IPS DF 6.9 (cell line): ENCODE data around the gene MAP7D2.

Source experiments
- DNase-seq: peaks from one replicate; pipeline ENCODE4 v3.0.0-alpha.2; 2013; ENCODE audit warnings: low read depth, low spot score
- H3K27ac ChIP-seq: one replicate; pipeline ENCODE4 v1.5.1; 2013; ENCODE audit warnings: low read length, control low read depth
- H3K27me3 ChIP-seq: 2 replicates; pipeline ENCODE4 v1.6.1; 2013; ENCODE audit warnings: mild to moderate bottlenecking, low read length; ENCODE audit not compliant: control insufficient read depth, insufficient read depth
- H3K36me3 ChIP-seq: 2 replicates; pipeline ENCODE4 v1.6.1; 2013; ENCODE audit warnings: low read length; ENCODE audit not compliant: control insufficient read depth, insufficient read depth
- H3K4me1 ChIP-seq: 2 replicates; pipeline ENCODE4 v1.6.1; 2013; ENCODE audit warnings: low read length; ENCODE audit not compliant: control insufficient read depth, insufficient read depth
- H3K4me3 ChIP-seq: 2 replicates; pipeline ENCODE4 v1.5.1; 2013; ENCODE audit warnings: mild to moderate bottlenecking, low read length
- H3K9me3 ChIP-seq: 2 replicates; pipeline ENCODE4 v1.6.1; 2013; ENCODE audit warnings: low read length, inconsistent platforms; ENCODE audit not compliant: control insufficient read depth, insufficient read depth
- WGBS: extraction: QIAGEN DNeasy Blood & Tissue Kit; methylation state at CpG from one replicate; pipeline ENCODE4 v1.1.7; 2013; ENCODE audit warnings: mixed read lengths, missing lambda C conversion rate; ENCODE audit not compliant: insufficient read length, insufficient coverage; 5-methylcytosine and 5-hydroxymethylcytosine counted together

MAP7D2 gene

DNA sequence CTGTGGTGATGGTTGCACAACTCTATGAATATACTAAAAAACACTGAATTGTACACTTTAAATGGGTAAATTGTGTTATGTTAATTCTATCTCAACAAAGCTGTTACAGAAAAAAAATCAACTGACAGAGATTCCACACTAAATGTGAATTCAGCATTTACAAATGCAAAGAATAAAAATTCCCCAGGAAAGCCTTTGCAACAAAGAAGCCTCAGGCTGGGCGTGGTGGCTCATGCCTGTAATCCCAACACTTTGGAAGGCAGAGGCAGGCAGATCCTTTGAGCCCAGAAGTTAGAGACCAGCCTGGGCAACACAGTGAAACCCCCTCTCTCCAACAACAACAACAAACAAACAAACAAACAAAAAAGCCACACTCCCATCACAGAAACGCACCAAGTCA is 134.8 kb downstream of the MAP7D2 start:
- Histone ChIP-seq H3K36me3 (no peaks in the 10 kb centered on the region), H3K4me3 (no peak overlapping the region), H3K27me3 (no peaks in the 10 kb centered on the region), H3K27ac (no peak overlapping the region), H3K4me1 (no peaks in the 10 kb centered on the region), H3K9me3 (no peaks in the 10 kb centered on the region)
- no CpG with 5 or more reads among the region's 2 CpGs for WGBS
- no peak for DNase-seq

DNA sequence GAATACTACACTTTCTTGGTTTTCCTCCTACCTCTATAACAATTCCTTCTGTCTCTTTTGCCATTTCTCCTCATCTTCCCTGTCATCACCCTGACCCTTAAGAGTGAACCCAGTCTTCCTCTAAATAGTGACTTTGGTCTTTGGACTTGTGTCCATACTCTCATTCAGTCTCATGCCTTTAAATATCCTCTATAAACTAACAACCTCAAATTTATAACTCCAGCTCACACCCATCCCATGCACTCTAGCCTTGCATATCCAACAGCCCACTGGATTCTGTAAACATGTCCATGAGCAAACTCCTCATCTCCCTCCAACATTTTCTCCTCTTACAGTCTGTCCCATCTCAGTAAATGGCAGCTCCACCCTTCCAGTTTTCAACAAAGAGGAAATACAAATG is 140.9 kb downstream of the MAP7D2 start:
- Histone ChIP-seq H3K9me3 (no peaks in the 10 kb centered on the region), H3K4me3 (no peak overlapping the region), H3K27ac (no peak overlapping the region), H3K4me1 (no peaks in the 10 kb centered on the region), H3K27me3 (no peaks in the 10 kb centered on the region), H3K36me3 (no peaks in the 10 kb centered on the region)
- no peak for DNase-seq

DNA sequence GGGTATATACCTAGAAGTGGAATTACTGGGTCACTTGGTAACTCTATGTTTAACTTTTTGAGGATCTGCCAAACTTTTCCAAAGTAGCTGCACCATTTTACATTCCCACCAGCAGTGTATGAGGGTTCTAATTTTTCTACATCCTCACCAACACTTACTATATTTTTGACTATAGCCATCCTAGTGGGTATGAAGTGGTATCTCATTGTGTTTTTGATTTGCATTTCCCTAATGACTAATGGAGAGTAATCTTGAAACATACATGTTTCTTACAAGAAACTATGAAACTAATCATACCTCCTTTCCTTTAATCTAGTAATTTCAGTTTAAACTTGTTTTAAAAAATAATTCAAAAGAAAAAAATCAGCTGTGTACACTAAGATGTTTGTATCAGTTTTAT is 143.7 kb downstream of the MAP7D2 start:
- Histone ChIP-seq H3K9me3 (no peaks in the 10 kb centered on the region), H3K27me3 (no peaks in the 10 kb centered on the region), H3K4me1 (no peaks in the 10 kb centered on the region), H3K36me3 (no peaks in the 10 kb centered on the region), H3K27ac (no peak overlapping the region), H3K4me3 (no peak overlapping the region)
- no peak for DNase-seq

DNA sequence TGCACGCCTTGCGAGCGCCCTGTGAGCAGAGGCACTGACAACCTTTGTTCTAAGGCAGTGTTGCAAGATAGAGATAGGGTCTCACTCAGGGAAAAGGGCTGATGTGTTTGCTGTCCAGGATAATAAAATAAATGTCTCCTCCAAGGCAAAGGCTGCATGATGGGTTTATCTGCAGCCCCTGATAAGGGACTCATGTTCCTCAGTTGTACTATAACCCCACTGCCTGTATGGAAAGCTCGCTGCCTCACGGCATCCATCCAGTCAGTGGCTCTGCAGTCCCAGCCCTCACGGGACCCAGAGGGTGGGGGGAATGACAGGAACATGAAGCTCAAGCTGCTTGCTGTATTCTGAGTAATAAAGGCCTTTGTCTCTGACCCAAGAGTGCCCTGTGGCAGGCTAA is 148.4 kb downstream of the MAP7D2 start:
- no peaks in the 10 kb centered on the region for H3K9me3 ChIP-seq
- no peaks in the 10 kb centered on the region for H3K36me3 ChIP-seq
- no CpG with 5 or more reads among the region's 6 CpGs for WGBS
- no peak overlapping the region for H3K4me3 ChIP-seq
- DNase-seq = no peak
- H3K4me1 ChIP-seq = no peaks in the 10 kb centered on the region
- H3K27me3 ChIP-seq = no peaks in the 10 kb centered on the region
- no peak overlapping the region for H3K27ac ChIP-seq

DNA sequence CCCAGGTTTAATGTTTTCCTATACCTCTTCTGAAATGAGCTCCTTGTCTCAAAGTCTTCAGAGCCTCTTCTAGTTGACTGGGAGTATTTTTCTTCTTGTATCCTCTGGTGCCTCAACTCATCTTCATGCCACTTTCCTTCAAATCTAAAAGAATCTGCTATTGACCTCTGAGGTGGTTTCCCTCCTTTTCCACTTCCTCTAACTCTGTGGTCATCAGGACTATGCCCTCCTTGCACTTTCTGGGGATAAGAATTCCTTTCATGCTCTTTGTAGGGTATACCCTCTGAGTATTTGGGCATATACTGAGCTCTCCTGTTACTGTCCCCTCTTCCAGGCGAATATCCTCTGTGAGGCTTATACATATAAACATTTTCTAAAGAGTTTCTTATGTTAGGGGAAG is 150.7 kb downstream of the MAP7D2 start:
- Histone ChIP-seq H3K9me3 (no peaks in the 10 kb centered on the region), H3K4me1 (no peaks in the 10 kb centered on the region), H3K4me3 (no peak overlapping the region), H3K27me3 (no peaks in the 10 kb centered on the region), H3K27ac (no peak overlapping the region), H3K36me3 (no peaks in the 10 kb centered on the region)
- DNase-seq = no peak
- no CpG with 5 or more reads among the region's 1 CpG for WGBS

DNA sequence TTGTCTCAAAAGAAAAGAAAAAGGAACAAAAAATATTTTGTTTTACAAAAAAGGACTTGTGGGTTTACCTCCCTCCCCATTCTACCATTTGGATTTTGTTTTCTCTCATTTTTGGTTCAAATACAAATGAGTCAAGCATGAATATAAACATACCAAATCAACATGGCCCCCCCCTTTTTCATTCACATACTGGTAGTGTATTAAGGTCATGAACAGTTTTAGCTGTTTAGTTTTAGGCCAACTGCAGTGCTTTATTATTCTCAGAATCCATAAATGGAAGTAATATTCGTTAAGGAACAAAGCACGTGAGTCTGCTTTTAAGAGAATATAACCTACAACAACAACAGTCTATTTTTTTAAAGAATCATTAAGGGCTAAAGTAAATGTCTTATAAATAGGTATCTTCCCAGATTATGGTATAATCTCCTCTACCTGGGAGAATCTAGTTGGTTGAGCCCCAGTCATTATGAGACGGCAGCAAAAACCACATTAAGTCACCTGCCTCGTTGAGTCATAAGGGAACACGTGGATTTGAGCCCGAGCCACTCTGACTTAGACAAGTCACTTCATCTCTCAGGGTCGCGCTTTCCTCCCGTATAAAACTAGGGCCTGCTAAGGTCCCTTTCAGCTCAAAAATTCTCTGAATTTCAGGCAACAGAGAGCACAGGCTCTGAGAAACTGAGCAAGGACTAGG is 152.5 kb downstream of the MAP7D2 start:
- no peaks in the 10 kb centered on the region for H3K9me3 ChIP-seq
- WGBS = no CpG with 5 or more reads among the region's 9 CpGs
- no peaks in the 10 kb centered on the region for H3K4me1 ChIP-seq
- no peak for DNase-seq
- no peak overlapping the region for H3K27ac ChIP-seq
- no peaks in the 10 kb centered on the region for H3K36me3 ChIP-seq
- no peak overlapping the region for H3K4me3 ChIP-seq
- no peaks in the 10 kb centered on the region for H3K27me3 ChIP-seq

DNA sequence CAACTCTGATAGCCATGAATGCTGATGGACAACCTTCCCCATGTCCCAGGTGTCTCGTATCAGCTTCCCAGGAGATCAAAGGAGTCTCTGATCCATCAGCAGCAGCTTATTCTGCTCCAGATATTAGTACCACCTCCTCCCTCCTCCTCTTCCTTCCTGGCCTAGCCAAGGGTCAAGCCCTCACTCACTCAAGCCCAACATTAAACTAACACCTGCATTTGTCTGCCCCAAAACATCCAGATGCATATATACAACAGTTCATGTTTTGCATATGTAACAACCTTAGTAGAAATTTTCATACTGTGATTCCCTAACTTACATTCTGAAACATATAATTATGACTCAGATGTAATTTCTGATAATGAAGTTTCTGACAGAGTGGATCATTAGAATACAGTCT is 155.8 kb downstream of the MAP7D2 start:
- H3K4me1 ChIP-seq = no peaks in the 10 kb centered on the region
- no peak overlapping the region for H3K4me3 ChIP-seq
- no peaks in the 10 kb centered on the region for H3K9me3 ChIP-seq
- H3K27me3 ChIP-seq = no peaks in the 10 kb centered on the region
- H3K36me3 ChIP-seq = no peaks in the 10 kb centered on the region
- no peak for DNase-seq
- no peak overlapping the region for H3K27ac ChIP-seq
- no CpG with 5 or more reads among the region's 1 CpG for WGBS

DNA sequence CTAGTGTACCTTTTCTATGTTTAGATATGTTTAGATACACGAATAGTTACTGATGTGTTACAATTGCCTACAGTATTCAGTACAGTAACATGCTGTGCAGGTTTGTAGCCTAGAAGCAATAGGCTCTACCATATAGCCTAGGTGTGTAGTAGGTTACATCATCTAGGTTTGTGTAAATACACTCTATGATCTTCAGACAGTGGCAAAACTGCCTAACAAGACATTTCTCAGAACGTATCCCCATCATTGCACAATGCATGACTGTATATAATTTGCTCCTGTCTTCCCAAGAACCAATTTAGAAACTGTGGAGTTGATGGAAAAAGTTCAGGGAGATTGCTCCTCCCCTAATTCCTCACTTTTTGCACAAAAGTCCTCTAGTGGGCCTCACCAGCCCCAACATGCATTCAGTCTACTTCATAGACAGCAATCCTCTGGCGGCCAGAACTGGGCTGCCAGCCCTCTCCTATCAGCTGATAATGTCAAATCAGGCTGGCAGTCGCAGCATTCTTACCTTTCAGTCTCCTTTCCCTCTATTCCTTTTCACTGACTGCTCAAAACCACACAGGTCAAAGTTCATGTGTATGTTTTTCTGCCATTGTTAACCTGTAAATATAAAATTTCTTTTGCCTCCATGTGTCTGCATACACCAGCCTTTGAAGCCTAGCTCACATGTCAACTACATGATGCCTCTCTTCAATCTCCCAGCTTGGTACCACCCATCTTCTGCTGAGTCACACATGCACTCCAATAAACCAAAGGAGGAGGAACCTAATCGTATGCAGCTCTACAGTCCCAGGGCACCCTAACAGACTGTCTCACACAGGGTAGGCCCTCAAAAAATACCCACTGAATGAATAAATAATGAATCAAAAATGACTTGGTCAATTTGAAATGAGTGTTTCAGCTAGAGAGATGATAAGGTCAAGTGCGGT is 157.9 kb downstream of the MAP7D2 start:
- Histone ChIP-seq H3K36me3 (no peaks in the 10 kb centered on the region), H3K4me1 (no peaks in the 10 kb centered on the region), H3K9me3 (no peaks in the 10 kb centered on the region), H3K27ac (no peak overlapping the region), H3K27me3 (no peaks in the 10 kb centered on the region), H3K4me3 (no peak overlapping the region)
- no peak for DNase-seq
- no CpG with 5 or more reads among the region's 6 CpGs for WGBS

DNA sequence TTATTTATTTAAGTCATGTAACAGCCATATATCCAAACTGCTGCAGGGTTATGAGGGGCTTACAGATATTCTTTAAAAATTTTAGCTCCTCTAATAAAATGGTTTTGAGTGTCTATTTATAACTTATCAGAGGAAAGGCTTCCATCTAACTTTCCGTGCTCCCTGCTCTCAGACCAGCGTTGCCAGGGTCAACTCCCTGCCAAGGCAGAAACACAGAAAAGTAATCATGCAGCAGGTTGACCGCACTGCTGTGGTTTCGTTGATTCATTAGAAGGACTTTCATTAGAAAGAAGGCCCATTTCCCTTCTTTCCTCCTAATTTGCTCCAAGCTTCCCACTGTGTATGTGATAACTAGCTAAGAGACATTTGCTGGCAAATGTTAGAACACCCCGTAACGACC is 159.8 kb downstream of the MAP7D2 start:
- DNase-seq = no peak
- no peak overlapping the region for H3K27ac ChIP-seq
- no peaks in the 10 kb centered on the region for H3K36me3 ChIP-seq
- no peaks in the 10 kb centered on the region for H3K27me3 ChIP-seq
- no CpG with 5 or more reads among the region's 6 CpGs for WGBS
- no peaks in the 10 kb centered on the region for H3K9me3 ChIP-seq
- H3K4me1 ChIP-seq = no peaks in the 10 kb centered on the region
- no peak overlapping the region for H3K4me3 ChIP-seq
